GM12878 (cell line): ENCODE measurements around the gene FMN2. TPM values are rescaled to one million over a fixed set of nuclear protein-coding genes. Genes with fewer than 3 reads are reported as not detected.

ENCODE experiments used
- ATAC-seq: fragments of 200-7000 bp; cut with Tn5 transposase; 3 replicates; pipeline ENCODE4 v1.9.1; 2020; ENCODE audit warnings: mild to moderate bottlenecking, moderate library complexity
- BruUV-seq: library from RNA; stranded (reverse); fragments of 400-500 nt; replicated peaks from 2 replicates; lab custom pipeline; 2021; lab: Mats Ljungman, UMichigan
- CTCF ChIA-PET: fragments of 300-600 bp; sonication (Branson Sonifier 250); formaldehyde crosslinking; extraction: SDS; loops from one replicate; lab custom pipeline; 2021; ENCODE audit warnings: inconsistent platforms; lab: Yijun Ruan, JAX
- POLR2A ChIA-PET: fragments of 350-600 bp; formaldehyde crosslinking; extraction: SDS; loops from one replicate; lab custom pipeline; 2021; ENCODE audit warnings: inconsistent platforms; lab: Charles Lee
- RAD21 ChIA-PET: fragments of 300-600 bp; sonication (Branson Sonifier 250); formaldehyde crosslinking; loops from one replicate; lab custom pipeline; 2023; ENCODE audit warnings: antibody characterized with exemption; ENCODE audit not compliant: unreplicated experiment; lab: Charles Lee
- SMC1A ChIA-PET: fragments of 300-600 bp; sonication (Branson Sonifier 250); formaldehyde crosslinking; loops from one replicate; lab custom pipeline; 2023; ENCODE audit not compliant: unreplicated experiment, uncharacterized antibody; lab: Charles Lee
- DNase-seq: peaks from one replicate; pipeline ENCODE4 v3.0.0-alpha.2; 2011; ENCODE audit warnings: low read depth, low spot score
- FAIRE-seq: peaks from 3 replicates; lab custom pipeline; 2011; peaks lifted over from hg19 to GRCh38; lab: Jason Lieb, UNC
- H2AFZ ChIP-seq: 2 replicates; pipeline ENCODE4 v1.6.0; 2011; ENCODE audit warnings: low read depth, low read length, control low read depth; ENCODE audit not compliant: control insufficient read depth
- H3K27ac ChIP-seq: 2 replicates; pipeline ENCODE4 v1.5.1; 2011; ENCODE audit warnings: control low read depth; ENCODE audit not compliant: control insufficient read depth, insufficient read depth
- H3K27me3 ChIP-seq, 2 experiments: replicated peaks in 1 of 2; 2 replicates each; pipeline versions ENCODE4 v1.6.0 to v1.6.1; 2011; ENCODE audit warnings: low read length in 1 of 2; ENCODE audit not compliant: control insufficient read depth in 2 of 2, insufficient read depth in 2 of 2
- H3K36me3 ChIP-seq, 2 experiments: 2 replicates each; pipeline ENCODE4 v1.5.1; 2011; ENCODE audit warnings: low read length in 1 of 2; ENCODE audit not compliant: control insufficient read depth in 2 of 2, insufficient read depth in 2 of 2
- H3K4me1 ChIP-seq: 2 replicates; pipeline ENCODE4 v1.6.1; 2011; ENCODE audit warnings: mild to moderate bottlenecking, low read length, moderate library complexity, mixed read lengths; ENCODE audit not compliant: control insufficient read depth, insufficient read depth
- H3K4me2 ChIP-seq: 2 replicates; pipeline ENCODE4 v1.6.0; 2011; ENCODE audit warnings: control low read depth; ENCODE audit not compliant: control insufficient read depth, insufficient read depth
- H3K4me3 ChIP-seq: fragments of 200-600 bp; sonication (generic); 2 replicates; pipeline ENCODE4 v1.5.1; 2016
- H3K79me2 ChIP-seq: 2 replicates; pipeline ENCODE4 v1.6.0; 2011; ENCODE audit warnings: low read length; ENCODE audit not compliant: control insufficient read depth, insufficient read depth
- H3K9ac ChIP-seq: 2 replicates; pipeline ENCODE4 v1.8.0; 2011; ENCODE audit warnings: low read length, control low read depth, mixed read lengths; ENCODE audit not compliant: control insufficient read depth, insufficient read depth
- H3K9me3 ChIP-seq: replicated peaks from 3 replicates; pipeline ENCODE4 v1.5.1; 2011; ENCODE audit warnings: mild to moderate bottlenecking, low read length; ENCODE audit not compliant: control insufficient read depth, insufficient read depth
- H4K20me1 ChIP-seq: 2 replicates; pipeline ENCODE4 v1.6.0; 2011; ENCODE audit not compliant: control insufficient read depth, insufficient read depth
- CTCF ChIP-seq, 3 experiments: IDR thresholded peaks in 2 of 3; conservative IDR thresholded peaks in 1 of 3; 2 replicates each; pipeline ENCODE4 v1.5.1; 2011; ENCODE audit warnings: low read depth in 3 of 3, low read length in 3 of 3, mild to moderate bottlenecking in 3 of 3, control low read depth in 2 of 3, moderate library complexity in 2 of 3, inconsistent platforms in 1 of 3, mixed read lengths in 1 of 3; ENCODE audit not compliant: control insufficient read depth in 2 of 3, insufficient read depth in 1 of 3; ENCODE audit errors: extremely low read depth in 1 of 3
- E2F8 ChIP-seq: fragments of 450-650 bp; IDR thresholded peaks from 2 replicates; pipeline ENCODE4 v1.6.1; 2018; ENCODE audit warnings: mild to moderate bottlenecking, low read depth, moderate library complexity; ENCODE audit not compliant: partially characterized antibody
- E4F1 ChIP-seq: fragments of 450-650 bp; IDR thresholded peaks from 2 replicates; pipeline ENCODE4 v1.6.1; 2018; ENCODE audit warnings: borderline replicate concordance, mild to moderate bottlenecking; ENCODE audit not compliant: partially characterized antibody
- EZH2 ChIP-seq: IDR thresholded peaks from 2 replicates; pipeline ENCODE4 v1.6.1; 2012; ENCODE audit warnings: low read depth, mild to moderate bottlenecking, control low read depth, inconsistent platforms, low read length, borderline replicate concordance; ENCODE audit not compliant: control insufficient read depth
- HCFC1 ChIP-seq: fragments of 150-350 bp; IDR thresholded peaks from 2 replicates; pipeline ENCODE4 v1.6.1; 2014; ENCODE audit warnings: low read length
- HDGF ChIP-seq: fragments of 450-650 bp; IDR thresholded peaks from 2 replicates; pipeline ENCODE4 v1.6.1; 2016; ENCODE audit warnings: antibody characterized with exemption
- MYB ChIP-seq: fragments of 150-350 bp; IDR thresholded peaks from 2 replicates; pipeline ENCODE4 v1.6.1; 2014; ENCODE audit warnings: mild to moderate bottlenecking, low read depth, low read length, borderline replicate concordance
- NFIC ChIP-seq: IDR thresholded peaks from 2 replicates; pipeline ENCODE4 v1.6.1; 2012; ENCODE audit warnings: low read depth, mild to moderate bottlenecking, inconsistent platforms, low read length, moderate library complexity
- POLR2AphosphoS2 ChIP-seq: IDR thresholded peaks from 2 replicates; pipeline ENCODE4 v1.6.1; 2011; ENCODE audit warnings: low read depth, mild to moderate bottlenecking, low read length, improper control_type of control experiment, moderate library complexity
- YY1 ChIP-seq: IDR thresholded peaks from 2 replicates; pipeline ENCODE4 v1.6.1; 2011; ENCODE audit warnings: low read depth, mild to moderate bottlenecking, low read length
- WGBS: methylation state at CpG from one replicate; pipeline ENCODE4 v1.1.6; 2016; ENCODE audit warnings: low lambda C conversion rate; ENCODE audit not compliant: insufficient replicate concordance, insufficient coverage; ENCODE audit errors: missing lambda C conversion rate; 5-methylcytosine and 5-hydroxymethylcytosine counted together
- in situ Hi-C: fragments of 300-500 bp; cut with MboI; formaldehyde crosslinking; loops from 9 replicates; pipeline ENCODE4 v1.14.3; 2018; ENCODE audit warnings: mixed read lengths
- intact Hi-C: fragments of 100-400 bp; cut with micrococcal nuclease; formaldehyde crosslinking; loops from one replicate; pipeline ENCODE4 v1.14.2; 2022; ENCODE audit not compliant: unreplicated experiment
- polyA plus RNA-seq, 11 experiments: library from polyadenylated mRNA; depleted of rRNA in 4 of 11; unstranded in 6 of 11; stranded (reverse) in 5 of 11; fragments of >200 nt; fragmentation: Nextera tagmentation in 4 of 11; fragmentation: Illumina TruSeq in 1 of 11; extraction: Ambion mirVana in 4 of 11; extraction: Trizol in 1 of 11; gene quantifications; 1 replicate in 1 of 11; 2 replicates in 10 of 11; pipeline versions ENCODE4 v1.2.1 to v1.2.3, GENCODE V29; 2011 to 2016; ENCODE audit warnings: inconsistent platforms in 2 of 11, missing spikeins in 2 of 11, low read depth in 1 of 11
- total RNA-seq, 4 experiments: library from RNA; depleted of rRNA in 3 of 4; stranded (reverse); fragments of >200 nt in 3 of 4; fragmentation: Illumina TruSeq in 1 of 4; extraction: Trizol in 1 of 4; gene quantifications; 2 replicates each; pipeline versions ENCODE4 v1.2.1 to v1.2.3, GENCODE V29; 2013 to 2021

FMN2 gene
- total and polyA plus RNA-seq, 10 of the 15 experiments (the other 5 are each of a cell fraction or from before 2014, with no cell fraction given), result 0.60 TPM; not detected in 9

- DNase-seq (no peak), FAIRE-seq (no peak), ATAC-seq (no peak)
- ChIA-PET CTCF (no interaction called here), RAD21 (no interaction called here), POLR2A (no interaction called here), SMC1A (interaction anchor here (2.3 kb wide), 1 partner anchor 99 kb away, joined by 5 read pairs; no protein-coding TSS in a partner anchor)
- Histone ChIP-seq H3K9me3 (no peaks in the 10 kb centered on the region), H3K27ac (no peak overlapping the region), H3K79me2 (no peaks in the 10 kb centered on the region), H4K20me1 (no peaks in the 10 kb centered on the region), H3K36me3 (no peaks in the 10 kb centered on the region), H3K4me2 (no peak overlapping the region), H2AFZ (no peak overlapping the region), H3K4me3 (no peak overlapping the region), H3K4me1 (no peaks in the 10 kb centered on the region), H3K9ac (no peak overlapping the region), H3K27me3 (no peaks in the 10 kb centered on the region)
- BruUV-seq, result no TSS peak
- 16% methylated on average over 4 of the region's 4 CpGs for WGBS
- no peak for TF ChIP-seq POLR2AphosphoS2
- TF ChIP-seq MYB, result no peak
- no peak for TF ChIP-seq YY1
- no peak for TF ChIP-seq NFIC
- TF ChIP-seq EZH2, result no peak
- TF ChIP-seq HDGF, result no peak
- no peak for TF ChIP-seq E4F1
- TF ChIP-seq E2F8, result no peak
- TF ChIP-seq CTCF (IDR thresholded peaks at IDR 0.05 in 2 of 3, conservative IDR thresholded peaks at IDR 0.05 in 1 of 3; ENCODE audit: control insufficient read depth in 2 of 3, extremely low read depth in 1 of 3, insufficient read depth in 1 of 3, low read depth in 3 of 3, low read length in 3 of 3), result no peak
- no peak for TF ChIP-seq HCFC1
- intact Hi-C loops, result no loop called here
- in situ Hi-C loops, result no loop called here
Observed at GRCh38 chr1:240503036-240503435, 411.4 kb downstream of the FMN2 start.
